Stimulated activated CD8-positive, alpha-beta memory T cell treated with anti-CD3 and anti-CD28 coated beads, Interleukin-7, amount 100 ng/mL, for 1 hour (primary cell): ENCODE data around the gene TGIF1.

Experiments
- DNase-seq, 2 donors: peaks; one replicate each; pipeline ENCODE4 v3.0.0-alpha.2; 2020; ENCODE audit warnings: low read depth in 2 of 2

TGIF1 gene

DNA sequence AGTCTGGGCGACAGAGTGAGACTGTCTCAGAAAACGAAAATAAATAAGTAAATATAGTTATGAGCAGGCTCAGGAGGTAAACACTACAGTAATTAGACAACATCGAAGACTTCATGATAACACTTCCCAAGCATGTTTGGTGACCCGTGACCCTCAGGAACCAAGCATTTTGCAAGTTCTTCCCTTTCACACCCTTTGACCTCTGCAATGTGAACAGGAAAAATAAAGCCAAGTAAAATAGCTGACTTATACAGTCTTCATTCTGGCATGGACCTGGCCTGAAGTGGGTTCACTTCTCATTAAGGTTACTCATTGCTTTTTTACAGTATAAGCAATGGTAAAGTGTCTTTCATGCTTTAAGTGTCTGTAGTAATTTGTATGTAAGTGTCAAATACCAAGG, 15.3 kb upstream of the TGIF1 start:
- DNase-seq: no peak

DNA sequence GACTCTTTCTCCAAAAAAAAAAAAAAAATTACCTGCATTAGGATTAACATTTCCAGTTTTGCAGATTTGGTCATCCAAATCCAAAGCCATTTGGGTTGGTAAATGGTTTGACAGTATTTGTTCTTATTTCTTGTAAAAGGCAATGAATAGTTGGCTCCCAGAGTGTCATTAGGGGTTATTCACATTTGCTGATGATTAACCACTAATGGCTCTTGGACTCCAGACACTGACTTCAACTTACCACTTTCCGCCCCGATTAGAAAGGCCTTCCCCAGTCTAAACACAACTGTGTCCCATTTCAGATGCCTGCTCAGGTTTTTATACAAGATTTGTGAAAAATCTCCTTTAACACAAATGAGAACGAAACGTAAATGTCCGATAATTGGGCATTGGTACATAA, 9.6 kb upstream of the TGIF1 start:
- DNase-seq: no peak

DNA sequence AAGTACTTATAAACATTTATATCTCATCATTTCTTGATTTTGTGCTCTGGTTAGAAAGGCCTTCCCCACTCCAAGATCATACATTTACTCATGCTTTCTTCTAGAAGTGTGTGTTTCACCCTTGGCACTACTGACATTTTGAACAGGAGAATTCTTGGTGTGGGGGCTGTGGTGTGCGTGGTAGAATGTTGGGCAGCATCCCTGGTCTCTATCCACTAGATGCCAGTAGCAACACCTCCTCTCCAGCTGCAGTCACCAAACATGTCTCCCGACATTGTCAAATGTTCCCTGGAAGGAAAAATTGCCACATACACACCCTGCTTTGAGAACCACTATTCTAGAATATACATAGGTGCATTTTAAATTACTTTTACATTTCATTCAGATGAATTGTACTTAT, 8.7 kb upstream of the TGIF1 start:
- DNase-seq: no peak

DNA sequence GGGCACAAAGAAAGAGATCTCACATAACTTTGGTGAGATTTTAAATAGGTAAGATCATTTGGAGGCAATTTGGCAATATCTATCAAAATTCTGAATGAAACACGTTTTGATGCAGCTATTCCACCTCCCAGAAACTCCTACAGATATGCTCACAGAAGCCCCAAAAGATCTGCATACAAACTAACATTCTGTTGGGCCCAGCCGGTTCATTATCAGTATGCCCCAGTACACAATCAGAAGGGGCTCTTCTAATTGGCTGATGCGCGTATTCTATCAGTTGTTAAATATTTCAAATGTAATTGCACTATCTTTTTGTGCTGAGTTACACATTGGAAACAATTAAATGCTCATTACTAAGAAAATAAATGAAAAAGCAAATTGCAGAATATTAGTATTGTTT, 7.1 kb upstream of the TGIF1 start:
- no peak for DNase-seq

DNA sequence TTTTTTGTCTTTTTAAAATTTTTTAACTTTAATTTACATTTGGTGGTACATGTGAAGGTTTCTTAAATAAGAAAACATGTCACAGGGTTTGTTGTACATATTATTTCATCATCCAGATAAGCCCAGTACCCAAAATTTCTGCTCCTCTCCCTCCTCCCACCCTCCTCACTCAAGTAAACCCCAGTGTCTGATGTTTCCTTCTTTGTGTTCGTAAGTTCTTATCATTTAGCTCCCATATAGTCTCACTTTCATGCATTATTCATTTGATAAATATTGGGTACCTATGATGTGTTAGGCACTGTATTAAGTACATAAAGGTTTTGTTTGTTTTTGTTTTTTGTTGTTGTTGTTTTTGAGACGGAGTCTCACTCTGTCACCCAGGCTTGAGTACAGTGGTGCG, 5.7 kb upstream of the TGIF1 start:
- no peak for DNase-seq

DNA sequence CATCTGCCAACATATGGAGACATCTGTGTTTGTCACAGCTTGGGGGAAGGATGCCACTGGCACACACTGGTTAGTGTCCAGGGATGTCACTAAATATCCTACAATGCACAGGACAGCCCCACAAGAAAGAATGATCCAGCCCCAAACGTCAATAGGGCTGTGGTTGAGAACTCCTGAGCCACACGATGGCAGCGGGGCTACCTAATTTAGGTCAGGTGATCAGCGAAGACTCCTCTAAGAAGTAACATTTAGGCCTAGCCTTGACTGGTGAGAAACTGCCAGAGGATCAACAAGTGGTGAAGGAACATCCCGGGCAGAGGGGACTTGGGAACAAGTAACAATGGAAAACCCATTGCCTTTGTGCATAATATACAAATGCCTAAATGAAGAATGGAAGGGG, 5.0 kb upstream of the TGIF1 start:
- no peak for DNase-seq

DNA sequence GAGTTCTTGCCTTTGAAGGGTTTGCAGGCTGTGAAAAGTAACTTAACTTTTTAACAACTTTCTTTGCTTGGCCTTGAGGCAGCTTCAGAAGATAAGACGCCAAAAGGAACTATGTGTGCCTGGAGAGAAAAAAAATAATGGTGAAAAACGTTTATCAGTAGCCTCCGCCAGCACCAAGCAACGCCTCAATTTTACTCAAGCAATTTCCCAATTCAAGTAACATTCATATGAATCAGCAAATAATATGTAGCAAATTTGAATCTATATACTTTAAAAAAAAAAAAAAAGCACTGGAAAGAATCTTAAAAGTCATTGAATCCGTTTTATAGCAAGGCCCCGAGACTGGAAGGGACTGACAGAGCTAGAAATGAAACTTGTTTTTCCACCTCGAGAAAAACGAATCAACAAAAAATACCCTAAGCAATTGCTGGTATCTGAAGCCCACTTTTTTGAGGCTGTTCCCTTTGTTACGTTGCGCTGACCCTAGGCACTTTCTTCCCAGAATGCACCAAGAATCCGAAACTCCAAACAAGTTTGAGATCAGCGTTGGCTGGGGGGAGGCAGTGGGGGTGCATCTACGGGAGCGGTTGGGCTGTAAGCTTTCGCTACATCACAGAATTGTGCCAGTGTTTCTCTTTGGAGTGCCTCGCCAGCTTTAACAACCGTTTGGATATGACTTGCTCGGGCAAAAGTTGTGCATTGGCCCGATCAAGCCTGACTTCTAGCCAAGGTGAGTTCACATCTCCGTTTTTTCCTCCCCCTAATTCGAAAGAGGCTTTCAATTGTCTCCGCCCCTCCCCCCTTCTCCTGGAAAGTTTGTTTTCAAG, 2.7 kb upstream of the TGIF1 start:
- DNase-seq: no peak

DNA sequence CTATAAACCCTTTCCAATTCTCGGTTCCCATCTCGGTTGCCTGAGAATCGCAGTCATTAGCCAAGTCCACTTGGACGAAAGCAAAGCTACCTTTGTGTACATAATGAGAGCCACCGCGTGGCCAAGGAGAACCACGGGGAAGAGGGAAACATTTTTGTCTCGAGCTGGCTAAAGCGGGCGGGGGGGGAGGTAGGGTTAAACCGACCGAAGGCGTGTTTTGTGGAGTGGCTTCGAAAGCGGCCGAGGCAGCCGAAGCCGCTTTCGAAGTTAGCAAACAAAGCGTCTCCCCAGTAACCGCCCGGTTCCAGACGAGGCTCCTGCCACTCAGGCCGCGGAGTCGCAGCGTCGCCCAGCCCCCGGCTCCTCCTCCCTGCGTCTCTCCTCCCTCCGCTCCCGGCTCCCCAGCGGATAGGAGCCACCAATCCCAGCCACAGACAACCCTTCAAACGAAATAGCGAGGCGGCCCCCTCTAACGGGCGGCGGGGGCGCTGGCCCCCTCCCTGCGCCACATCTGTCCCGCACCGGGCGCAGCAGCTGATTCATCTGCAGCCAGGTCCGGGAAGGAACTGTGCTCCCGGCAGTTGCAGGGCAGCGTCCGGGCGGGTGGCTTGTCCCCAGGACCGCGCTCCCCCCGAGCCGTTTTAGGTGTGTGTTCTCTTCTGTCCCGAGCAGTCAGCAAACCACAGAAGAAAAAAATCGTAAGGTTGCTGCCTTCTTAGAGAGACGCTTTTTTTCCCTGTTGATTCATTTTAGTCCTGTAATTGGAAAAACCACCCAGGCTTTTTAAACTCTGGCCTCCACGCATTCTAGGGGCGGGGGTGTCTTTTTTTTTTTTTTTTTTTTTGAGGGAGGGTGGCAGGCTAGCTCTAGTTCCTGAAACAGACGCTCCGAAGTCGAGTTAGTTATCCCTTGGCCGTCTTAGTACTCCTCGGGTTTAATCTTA, 1.8 kb upstream of the TGIF1 start:
- peak; percentile 46 to 67 for DNase-seq

DNA sequence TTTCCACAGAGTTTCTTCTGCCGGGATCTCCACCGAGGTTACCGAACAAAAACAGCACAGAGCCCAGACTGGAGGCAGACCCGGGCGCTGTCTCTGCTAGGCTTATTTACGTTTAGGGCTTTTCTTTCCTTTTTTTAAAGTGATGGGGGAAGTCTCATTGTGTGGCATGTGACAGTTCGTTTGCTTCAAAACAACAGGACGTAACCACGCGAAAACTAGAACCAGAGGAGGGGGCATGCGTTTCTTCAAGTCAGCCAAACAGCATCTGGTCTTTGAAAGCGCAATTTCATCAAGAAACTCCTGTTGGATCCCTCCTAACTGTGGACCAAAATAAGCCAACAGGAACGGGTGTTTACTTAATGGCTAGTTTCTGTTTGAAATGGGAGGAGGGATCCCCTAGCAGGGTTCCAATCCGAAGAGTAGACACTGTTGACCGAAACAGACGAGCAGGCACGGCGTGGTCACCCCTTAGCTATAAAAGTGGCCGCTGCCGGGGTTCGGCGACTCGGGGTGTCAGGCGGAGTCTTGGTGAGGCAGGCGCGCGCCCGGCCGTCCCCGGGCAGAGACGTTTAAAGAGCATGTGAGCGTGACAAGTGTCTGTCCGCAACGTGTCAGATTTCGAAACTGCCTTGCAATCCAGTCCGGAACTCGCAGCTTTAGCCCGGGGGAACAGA, 997 bp upstream of the TGIF1 start:
- peak; percentile 15 to 44 for DNase-seq

DNA sequence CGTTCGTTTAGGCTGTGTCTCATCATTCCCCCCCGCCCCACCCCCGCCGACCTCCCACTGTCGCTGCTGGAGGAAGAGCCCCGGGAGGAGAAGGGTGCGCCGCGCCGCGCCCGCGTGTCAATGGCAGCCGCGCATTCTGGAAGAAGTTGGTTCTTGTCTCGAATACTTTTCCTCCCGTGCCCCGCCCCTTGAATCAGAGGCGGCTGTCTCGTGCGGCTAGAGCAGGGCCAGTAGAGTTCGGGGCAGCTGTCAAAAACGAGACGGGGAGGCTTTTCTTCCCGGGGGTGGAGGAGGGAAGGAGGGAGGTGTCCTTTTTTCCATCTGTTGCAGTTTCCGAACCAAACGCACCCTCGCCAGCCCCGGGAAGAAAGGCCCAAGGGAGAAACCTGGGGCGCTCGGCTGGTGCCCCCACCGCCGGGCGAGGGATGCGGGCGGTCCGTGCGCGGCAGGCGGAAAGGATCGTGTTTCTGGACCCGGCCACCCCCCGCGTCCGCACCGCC, 410 bp upstream of the TGIF1 start:
- peak; percentile 49 to 51 for DNase-seq

DNA sequence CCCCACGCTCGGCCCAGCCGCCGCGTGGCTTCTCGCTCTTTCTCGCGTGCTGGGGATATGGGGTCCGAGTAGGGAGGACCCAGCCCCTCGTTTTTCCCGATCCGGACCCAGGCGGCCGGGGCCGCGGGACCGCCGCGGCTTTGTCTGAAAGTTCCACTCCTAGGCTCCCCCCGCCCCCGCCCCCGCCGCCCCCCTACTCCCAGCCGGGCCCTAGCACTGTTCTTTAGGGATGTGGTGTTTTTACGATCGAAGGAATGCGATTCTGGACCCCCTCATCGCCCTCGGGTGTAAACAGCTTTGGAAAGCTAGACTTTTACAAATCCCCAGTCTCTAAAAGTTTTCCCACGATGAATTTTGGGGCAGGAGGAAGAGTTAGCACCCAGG, 819 bp downstream of the TGIF1 start:
- no peak for DNase-seq

DNA sequence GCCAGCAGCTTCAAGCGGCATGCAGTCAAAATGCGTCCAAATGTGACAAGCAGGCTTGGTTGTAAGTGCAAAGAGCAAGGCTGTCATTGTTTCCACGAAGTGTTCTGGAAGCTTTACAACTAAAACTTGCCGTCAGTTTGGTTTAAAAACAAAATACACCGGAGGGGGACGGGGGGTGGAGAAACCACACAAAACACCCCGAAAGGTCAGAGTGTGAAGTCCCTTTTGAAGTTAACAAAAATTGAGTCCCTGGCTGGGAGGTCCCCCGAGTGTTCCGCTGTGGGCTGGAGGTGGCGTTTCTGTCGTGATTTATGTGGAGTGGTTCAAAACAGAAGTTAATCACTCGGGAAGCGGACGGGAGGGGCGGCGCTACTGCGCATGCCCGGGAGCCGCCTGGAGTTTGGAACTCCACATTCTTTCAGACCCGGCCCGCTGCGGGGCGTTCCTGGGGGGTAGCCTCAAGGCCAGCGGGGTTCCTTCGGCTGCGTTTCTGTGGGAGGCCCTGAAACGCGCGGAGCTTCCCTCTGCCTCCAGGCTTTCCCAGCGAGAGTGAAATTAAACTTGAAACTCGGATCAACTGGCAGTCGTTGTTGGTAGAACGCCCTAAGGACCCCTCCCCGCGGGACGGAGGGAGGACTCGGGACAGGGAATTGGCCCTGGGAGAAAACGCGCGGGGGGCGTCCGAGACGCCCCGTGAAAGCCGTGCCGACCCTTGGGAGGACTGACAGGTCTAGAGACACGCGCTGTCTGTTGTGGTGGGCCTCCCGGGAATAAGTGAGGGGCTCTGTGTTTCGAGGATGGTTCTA, 1.4 kb downstream of the TGIF1 start:
- DNase-seq: peak; percentile 63 to 70

DNA sequence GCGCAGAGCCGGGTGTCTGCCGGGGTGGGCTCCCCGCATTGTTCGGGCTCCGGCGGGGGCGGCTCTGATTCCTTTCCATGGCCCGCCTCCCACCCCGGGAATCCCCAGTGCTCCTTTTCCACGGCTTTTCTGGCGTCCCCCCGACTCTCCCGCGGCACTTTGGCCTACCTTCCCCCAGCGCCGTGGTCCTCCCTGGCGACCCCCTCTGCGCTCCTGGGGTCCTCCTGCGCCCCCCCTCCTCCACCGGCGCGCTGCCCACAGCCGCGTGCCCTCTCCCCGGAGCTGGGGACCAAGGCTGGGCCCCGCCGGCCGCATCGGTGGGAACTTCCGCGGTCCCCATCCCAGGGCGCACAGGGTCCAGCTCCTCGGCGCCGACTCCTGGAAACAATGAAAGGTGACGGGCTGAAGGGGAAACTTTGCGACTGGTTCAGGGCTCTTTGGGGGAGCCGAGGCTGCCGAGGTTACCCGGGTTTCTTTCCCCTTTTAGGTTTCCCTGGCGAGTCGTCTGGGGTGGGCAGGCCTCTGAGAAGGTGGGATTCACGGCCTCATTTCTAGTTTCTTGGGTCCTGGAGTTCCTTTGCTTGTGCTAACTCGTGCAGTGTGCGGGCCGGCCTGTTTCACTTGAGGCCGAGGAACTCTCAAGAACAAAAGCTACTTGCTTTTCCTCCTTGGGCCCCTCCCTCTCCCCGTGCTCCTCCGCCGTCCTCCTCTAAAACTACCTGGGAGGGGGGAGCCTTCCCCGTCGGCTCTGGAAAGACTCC, 2.2 kb downstream of the TGIF1 start:
- DNase-seq: no peak

DNA sequence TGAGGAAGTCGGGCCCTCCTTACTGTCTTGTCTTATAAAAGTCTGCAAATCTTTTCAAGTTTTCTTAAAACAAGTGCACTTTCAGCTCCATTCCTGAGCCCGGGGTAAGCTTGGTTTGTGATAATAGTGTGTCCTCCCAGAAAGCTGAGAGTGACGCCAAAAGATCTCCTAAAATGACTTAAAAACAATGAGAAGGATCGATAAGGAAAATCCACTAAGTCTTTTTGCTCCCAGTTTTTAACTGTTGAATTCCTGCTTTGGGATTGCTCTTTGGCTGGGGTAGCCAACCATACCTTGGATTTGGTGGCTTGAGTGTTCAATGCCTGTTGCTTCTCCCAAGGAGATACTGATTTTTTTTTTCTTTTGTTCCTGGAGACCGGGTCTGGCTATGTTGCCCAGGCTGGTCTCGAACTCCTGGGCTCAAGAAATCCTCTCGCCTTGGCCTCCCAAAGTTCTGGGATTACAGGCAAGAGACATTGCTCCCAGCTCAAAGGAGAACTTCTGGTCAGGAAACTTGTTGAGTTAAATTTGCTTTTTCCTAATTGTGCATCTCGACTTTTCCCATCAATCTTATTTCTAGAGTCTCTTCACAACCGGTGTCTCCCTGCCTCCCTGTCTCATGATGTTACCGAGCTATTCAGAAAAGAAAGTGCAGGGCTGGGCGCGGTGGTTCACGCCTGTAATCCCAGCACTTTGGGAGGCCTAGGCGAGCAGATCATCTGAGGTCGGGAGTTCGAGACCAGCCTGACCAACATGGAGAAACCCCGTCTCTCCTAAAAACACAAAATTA, 3.0 kb downstream of the TGIF1 start:
- no peak for DNase-seq

DNA sequence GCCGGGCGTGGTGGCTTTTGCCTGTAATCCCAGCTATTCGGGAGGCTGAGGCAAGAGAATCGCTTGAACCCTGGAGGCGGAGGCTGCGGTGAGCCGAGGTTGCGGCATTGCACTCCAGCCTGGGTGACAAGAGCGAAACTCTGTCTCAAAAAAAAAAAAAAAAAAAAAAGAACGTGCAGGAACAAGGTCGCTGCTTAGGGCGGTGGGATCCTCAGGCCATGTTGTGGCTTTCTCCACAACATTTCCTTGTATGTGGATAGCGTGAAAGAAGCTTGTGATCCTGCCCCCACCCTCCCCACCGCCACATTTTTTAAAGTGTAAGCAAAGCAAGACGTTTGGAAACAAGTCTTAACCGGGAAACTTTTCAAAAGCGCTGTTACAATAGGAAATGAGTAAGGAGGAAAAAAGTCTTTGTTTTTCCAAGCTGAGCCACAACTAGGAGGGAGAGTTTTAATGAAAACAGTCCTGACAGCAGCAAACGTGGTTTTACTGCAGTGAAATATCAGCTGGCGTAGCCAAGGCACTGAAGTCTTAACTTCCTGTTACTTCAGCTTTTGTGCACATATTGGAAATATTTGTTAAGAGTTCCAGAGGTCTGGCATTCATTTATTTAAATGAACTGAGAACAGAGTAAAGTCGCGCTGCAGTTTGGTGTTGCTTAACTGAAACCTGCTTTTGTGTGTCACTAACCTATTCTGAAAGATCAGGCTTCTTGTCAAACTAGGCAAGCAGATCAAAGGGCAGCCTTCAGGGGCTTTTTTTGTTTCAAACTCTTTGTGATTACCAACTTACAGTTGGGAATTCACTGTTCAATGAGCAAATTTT, 3.8 kb downstream of the TGIF1 start:
- no peak for DNase-seq

DNA sequence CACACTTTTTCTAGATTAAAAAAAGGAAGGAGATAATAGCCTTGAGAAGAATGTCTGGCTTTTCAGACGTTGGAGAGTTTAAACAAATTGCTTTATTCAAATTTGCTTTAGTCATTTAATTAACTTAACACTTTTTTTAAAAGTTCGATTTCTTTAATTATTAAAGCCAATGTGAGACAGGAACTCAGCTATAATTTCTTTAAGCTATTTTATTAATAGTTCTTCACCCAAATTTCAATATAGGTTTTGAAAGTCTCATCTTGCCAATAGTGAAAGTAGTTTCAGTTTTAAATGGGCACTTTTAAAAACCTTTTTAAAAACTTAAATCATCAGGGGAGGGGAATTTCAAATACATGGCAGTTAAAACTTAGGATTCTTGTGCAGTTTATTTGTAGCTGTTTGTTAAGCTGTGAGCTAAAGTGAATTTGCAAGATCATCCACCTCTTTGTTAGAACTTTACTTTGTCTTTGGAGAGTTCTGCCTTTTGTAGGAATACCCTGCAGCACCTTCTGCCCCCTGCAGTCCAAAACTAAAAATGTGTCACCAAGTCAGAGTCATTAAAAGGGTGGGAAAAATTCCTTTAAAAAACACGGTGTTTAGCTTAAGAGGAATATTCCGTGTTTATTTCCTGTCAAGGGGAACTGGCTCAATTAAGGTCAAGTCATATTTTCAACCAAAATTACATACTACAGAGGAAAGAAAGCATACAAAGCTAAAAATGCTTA, 4.6 kb downstream of the TGIF1 start:
- DNase-seq: no peak

DNA sequence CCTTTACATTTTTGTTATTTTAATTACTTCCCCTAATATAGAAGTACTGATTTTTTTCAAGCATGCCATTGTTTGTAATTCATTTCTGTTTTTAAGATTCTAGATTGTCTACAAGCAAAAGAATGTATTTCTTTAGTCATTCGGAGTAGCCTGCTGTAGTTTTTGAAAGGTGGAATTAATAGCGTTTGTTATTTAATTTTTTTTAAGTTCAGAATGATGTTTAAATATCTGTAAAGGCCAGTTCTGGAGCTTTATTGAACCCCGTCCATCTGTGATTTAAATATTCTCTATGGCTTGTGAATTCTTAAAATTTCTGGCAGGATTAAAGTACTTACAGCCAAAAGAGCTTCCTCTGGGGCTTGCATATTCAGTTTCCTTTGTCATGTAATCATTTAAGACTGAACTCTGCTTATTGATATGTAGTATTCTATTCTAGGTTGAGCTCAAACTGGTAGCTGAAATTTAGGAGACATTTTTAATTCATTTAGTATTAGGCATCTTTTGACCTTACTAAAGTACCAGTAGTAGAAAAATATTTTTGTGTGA, 5.2 kb downstream of the TGIF1 start:
- no peak for DNase-seq
